Breast epithelium (tissue), 3 donors: ENCODE results near the gene PDLIM4.

Experiments
- POLR2A ChIP-seq: fragments of 450-650 bp; IDR thresholded peaks from one replicate; pipeline ENCODE4 v1.6.1; 2016; ENCODE audit warnings: antibody characterized with exemption, mild to moderate bottlenecking, moderate library complexity
- POLR2AphosphoS5 ChIP-seq, 3 donors: sonication (generic); formaldehyde crosslinking; IDR thresholded peaks; one replicate each; pipeline ENCODE4 v1.6.1; 2017; ENCODE audit warnings: antibody characterized with exemption in 3 of 3
- TF ChIP-seq, protein P1 (sequence below), 3 donors: fragments of 450-650 bp; IDR thresholded peaks; one replicate each; pipeline ENCODE4 v1.5.1; 2016 to 2017; ENCODE audit warnings: antibody characterized with exemption in 3 of 3, mild to moderate bottlenecking in 3 of 3, moderate library complexity in 3 of 3

DNA sequence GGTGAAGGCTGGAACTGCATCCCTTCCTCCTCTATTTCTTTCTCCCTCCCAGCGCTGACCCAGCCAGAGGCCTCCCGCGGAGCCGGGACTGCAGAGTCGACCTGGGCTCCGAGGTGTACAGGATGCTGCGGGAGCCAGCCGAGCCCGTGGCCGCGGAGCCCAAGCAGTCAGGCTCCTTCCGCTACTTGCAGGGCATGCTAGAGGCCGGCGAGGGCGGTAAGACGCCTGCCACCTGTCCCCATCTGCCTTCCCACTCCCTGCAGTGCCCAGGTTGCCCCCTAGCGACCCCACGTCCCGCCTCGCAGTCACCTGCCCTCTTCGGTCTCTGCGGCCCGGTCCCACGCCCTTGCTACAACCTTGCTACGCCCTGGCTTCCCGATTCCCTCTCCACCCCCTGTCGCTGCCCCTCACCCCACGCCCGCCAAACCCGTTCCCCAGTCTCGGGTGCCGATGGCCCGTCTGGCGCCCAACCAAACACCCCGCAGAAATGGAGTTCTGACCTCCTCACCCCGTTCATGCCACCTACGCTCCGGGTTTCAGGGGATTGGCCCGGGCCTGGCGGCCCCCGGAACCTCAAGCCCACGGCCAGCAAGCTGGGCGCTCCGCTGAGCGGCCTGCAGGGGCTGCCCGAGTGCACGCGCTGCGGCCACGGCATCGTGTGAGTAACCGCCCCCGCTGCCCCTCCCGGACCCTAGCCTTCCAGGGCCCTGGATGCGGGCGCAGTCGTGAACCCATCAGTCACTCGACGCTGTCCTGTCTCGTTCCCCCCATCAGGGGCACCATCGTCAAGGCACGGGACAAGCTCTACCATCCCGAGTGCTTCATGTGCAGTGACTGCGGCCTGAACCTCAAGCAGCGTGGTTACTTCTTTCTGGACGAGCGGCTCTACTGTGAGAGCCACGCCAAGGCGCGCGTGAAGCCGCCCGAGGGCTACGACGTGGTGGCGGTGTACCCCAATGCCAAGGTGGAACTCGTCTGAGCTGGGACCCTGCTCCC is 14.1 kb downstream of the PDLIM4 start:
- TF ChIP-seq, protein P1, sequence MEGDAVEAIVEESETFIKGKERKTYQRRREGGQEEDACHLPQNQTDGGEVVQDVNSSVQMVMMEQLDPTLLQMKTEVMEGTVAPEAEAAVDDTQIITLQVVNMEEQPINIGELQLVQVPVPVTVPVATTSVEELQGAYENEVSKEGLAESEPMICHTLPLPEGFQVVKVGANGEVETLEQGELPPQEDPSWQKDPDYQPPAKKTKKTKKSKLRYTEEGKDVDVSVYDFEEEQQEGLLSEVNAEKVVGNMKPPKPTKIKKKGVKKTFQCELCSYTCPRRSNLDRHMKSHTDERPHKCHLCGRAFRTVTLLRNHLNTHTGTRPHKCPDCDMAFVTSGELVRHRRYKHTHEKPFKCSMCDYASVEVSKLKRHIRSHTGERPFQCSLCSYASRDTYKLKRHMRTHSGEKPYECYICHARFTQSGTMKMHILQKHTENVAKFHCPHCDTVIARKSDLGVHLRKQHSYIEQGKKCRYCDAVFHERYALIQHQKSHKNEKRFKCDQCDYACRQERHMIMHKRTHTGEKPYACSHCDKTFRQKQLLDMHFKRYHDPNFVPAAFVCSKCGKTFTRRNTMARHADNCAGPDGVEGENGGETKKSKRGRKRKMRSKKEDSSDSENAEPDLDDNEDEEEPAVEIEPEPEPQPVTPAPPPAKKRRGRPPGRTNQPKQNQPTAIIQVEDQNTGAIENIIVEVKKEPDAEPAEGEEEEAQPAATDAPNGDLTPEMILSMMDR (IDR thresholded peaks at IDR 0.05) = no peak
- TF ChIP-seq POLR2AphosphoS5 (IDR thresholded peaks at IDR 0.05) (no peak), POLR2A (no peak)
